HG03175 (cell line): ENCODE data around the gene IGSF10.

Experiments used
- ATAC-seq: cut with Tn5 transposase; IDR thresholded peaks from one replicate; pipeline ENCODE4 v1.9.1; 2021; ENCODE audit warnings: mild to moderate bottlenecking, moderate library complexity; ENCODE audit not compliant: unreplicated experiment

Gene IGSF10

DNA sequence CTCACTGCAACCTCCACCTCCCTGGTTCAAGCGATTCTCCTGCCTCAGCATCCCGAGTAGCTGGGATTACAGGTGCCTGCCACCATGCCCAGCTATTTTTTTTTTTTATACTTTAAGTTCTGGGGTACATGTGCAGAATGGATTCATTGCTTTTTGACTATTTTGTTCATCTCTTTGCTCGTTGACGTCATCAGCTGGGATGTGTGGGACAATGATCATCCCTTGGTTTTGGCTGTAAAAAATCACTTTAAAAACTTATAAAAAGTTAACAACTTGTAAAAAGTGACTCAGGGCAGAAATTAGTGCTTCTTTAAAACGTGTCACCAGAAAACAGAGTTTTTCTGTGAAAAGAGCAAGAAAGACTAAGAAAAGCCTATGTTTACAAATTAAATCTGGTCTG is 37.8 kb downstream of the IGSF10 start:
- ATAC-seq: no peak

DNA sequence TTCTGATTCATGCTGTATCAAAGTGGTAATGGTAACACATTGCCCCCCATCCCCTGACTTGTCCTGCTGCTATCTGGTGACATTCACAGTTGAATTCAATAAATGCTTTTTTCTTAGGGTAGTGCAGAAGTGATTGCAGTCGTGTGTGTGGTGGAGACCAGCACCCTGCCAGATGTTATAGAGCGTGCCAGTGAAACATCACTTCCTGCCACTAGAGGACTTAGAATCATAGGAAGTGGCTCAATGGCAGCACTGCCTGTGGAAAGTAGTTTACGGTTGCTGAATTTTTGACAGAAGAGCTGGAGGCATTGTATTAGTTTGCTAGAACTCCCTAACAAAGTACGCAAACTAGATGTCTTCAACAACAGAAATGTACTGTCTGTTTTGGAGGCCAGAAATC is 38.9 kb downstream of the IGSF10 start:
- no peak for ATAC-seq

DNA sequence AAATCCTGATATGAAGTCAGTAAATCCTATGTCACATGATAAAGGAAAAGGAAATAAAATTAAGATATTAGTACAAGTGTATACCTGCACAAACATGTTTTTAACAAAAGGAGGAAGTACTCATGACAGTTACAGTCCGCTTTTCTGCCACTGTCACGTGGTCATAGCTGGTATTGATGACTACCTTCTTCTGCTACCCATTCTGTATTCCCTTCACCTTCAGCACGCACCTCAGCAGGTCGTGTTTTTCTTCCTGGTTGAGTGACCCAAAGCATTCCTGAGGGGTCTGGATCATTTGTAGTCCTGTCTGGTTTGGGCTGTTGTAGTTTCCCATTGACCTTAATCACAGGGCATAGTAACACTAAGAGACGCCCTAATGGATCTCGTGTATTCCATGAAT is 41.1 kb downstream of the IGSF10 start:
- no peak for ATAC-seq

DNA sequence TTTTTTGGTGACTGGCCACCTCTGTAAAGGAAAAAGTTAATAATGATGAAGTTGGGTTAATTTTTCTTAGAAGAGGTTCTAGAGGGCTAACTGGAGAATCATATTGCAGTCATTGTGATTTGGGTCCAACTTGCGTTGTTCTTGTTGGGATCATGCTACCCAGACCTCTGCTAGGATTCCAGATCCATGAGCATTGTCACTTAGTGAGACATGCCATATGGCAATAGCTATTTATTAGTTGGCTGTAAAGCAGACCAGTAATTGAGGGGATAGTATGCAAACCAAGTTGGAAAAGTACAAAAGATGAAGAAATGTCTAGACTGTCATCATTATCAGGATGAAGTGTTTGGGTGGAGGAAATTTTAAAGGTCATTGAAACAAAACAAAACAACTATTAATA is 45.6 kb downstream of the IGSF10 start:
- ATAC-seq: no peak

DNA sequence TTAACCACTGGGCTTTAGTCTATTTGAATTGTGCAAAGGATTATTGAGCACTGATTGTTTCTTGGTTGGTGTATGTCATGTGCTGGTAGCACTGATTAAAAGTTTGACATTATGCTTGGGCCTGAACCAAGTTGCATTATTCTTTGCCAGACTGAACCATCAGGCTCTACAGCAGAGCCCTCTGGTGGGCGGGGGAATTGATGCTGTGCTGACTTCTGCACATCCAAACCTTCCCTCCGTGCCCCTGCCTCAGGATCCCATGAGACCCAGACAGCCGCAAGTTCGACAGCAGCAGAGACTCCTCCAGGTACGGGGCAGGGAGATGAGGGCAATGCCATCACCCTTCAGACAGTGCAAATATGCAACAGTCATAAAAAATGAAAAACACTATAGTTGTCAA is 47.9 kb downstream of the IGSF10 start:
- ATAC-seq: no peak
